Memory B cell (primary cell): ENCODE measurements around the gene NDUFB4.

ENCODE experiments used
- ATAC-seq: fragments of 150-1000 bp; cut with Tn5 transposase; 2 replicates; pipeline ENCODE4 v1.10.0; 2021; ENCODE audit warnings: low read depth, mild to moderate bottlenecking, moderate library complexity
- DNase-seq, 2 donors: peaks; one replicate each; pipeline ENCODE4 v3.0.0; 2022; ENCODE audit warnings: low spot score in 2 of 2
- H3K27ac Mint-ChIP-seq: one replicate; pipeline ENCODE4 v1.8.0; 2022; ENCODE audit warnings: mild to moderate bottlenecking, moderate library complexity, mixed read lengths
- H3K27me3 Mint-ChIP-seq: one replicate; pipeline ENCODE4 v1.8.0; 2022; ENCODE audit warnings: mixed read lengths
- H3K36me3 Mint-ChIP-seq: one replicate; pipeline ENCODE4 v1.8.0; 2022; ENCODE audit warnings: mild to moderate bottlenecking, mixed read lengths
- H3K4me1 Mint-ChIP-seq: one replicate; pipeline ENCODE4 v1.8.0; 2022; ENCODE audit warnings: mixed read lengths
- H3K4me3 Mint-ChIP-seq: one replicate; pipeline ENCODE4 v1.8.0; 2022; ENCODE audit warnings: mild to moderate bottlenecking, moderate library complexity, mixed read lengths
- H3K9me3 Mint-ChIP-seq: one replicate; pipeline ENCODE4 v1.8.0; 2022; ENCODE audit warnings: mixed read lengths

The NDUFB4 gene

DNA sequence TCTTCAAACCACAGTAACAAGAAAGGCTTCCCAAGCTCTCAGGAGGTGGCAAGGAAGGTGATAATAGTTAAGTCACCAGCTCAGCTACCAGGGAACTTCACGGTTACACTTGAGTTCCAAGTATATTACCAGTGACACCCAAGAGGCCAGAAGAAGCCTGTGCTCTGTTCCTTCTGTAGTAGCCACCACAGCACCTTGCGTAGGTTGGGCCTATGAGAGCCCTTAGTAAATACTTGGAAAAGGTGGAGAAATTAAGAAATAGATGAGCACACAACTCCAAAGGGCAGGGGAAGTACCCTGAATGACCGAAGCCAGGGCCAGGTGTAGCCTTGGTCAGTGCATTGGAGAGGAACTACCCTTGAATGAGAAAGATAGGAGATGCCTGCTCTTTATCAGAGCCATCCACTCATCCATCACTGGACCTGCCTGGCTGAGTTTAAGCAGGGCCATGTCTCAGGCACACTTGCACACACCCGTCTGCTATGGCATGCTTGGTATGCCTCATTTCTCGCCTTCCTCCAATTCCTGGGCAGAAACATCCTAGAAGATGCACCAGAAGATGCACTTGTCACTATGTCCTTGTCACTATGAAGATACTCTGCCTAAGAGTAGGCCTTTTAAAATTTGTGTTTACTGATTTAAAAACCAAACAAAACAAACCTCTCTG lies 32.6 kb upstream of the NDUFB4 start:
- H3K27ac Mint-ChIP-seq, result no peak overlapping the region
- DNase-seq (no peak), ATAC-seq (no peak)
- H3K27me3 Mint-ChIP-seq, result peaks cover 6% of the 10 kb centered on the region
- H3K4me1 Mint-ChIP-seq, result peaks cover 16% of the 10 kb centered on the region
- H3K9me3 Mint-ChIP-seq, result no peaks in the 10 kb centered on the region
- no peaks in the 10 kb centered on the region for H3K36me3 Mint-ChIP-seq
- no peak overlapping the region for H3K4me3 Mint-ChIP-seq

DNA sequence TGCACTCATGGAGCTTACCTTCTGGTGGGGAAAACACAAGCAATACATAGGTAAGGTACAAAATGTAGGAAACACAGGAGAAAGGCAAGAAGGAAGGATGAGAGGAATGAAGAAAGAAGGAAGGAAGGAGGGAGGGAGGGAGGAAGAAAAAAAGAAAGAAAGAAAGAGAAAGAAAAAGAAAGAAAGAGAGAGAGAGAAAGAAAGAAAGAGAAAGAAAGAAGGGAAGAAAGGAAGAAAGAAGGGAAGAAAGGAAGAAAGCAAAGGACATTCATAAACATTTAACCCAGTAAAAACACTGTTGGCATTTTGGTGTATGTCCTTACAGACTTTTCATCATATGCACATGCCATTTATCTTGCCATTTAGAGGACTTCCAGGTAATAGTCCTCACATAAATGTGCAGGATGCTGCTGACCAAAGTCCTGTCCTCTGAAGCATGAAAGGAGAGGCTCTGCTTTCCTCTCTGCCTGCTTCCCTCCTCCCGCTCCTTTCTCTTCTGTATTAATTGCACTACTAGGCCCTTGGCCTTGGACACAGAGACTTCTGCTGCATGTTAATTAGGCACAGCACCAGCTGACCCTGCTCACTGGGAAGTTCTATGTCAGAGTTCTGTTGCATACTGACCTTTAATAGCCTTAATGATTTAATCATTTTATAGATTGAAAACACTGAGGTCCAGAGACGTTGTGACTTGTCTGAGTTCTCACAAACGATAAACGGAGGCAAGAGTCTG lies 29.7 kb upstream of the NDUFB4 start:
- Mint-ChIP-seq H3K9me3 (no peaks in the 10 kb centered on the region), H3K27ac (no peak overlapping the region), H3K27me3 (peaks cover 7% of the 10 kb centered on the region), H3K36me3 (no peaks in the 10 kb centered on the region), H3K4me3 (no peak overlapping the region), H3K4me1 (peaks cover 6% of the 10 kb centered on the region)
- no peak for DNase-seq
- ATAC-seq, result no peak

GRCh38 chr3:120567370-120568201 lies 28.6 kb upstream of the NDUFB4 start:
- Mint-ChIP-seq H3K36me3 (no peaks in the 10 kb centered on the region), H3K4me3 (peak overlapping the region; percentile 60), H3K27me3 (peaks cover 7% of the 10 kb centered on the region), H3K27ac (no peak overlapping the region), H3K4me1 (peaks cover 6% of the 10 kb centered on the region), H3K9me3 (no peaks in the 10 kb centered on the region)
- DNase-seq (no peak), ATAC-seq (peak; percentile 77)

GRCh38 chr3:120568202-120568531 lies 28.0 kb upstream of the NDUFB4 start:
- Mint-ChIP-seq H3K27me3 (peaks cover 9% of the 10 kb centered on the region), H3K9me3 (no peaks in the 10 kb centered on the region), H3K4me1 (peaks cover 6% of the 10 kb centered on the region), H3K27ac (no peak overlapping the region), H3K36me3 (no peaks in the 10 kb centered on the region), H3K4me3 (no peak overlapping the region)
- ATAC-seq, result no peak
- DNase-seq, result no peak

DNA sequence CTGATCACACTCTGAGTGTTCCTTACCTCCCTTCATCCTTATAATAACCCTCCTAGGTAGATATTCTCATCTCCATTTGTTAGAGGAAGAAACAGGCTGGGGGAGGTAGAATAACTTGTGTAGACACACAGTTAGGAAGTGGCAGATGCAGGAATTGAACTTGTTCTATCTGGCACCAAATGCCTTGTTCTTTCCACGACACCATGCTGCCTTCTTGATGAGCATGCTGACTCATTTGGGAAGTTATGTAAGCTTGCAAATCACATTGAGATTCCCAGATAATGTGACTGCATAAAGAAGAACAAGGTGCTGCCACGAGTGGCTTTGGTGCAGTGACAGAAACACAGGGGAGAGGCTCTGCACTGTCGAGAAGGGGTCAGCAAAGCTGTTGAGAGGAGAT lies 27.5 kb upstream of the NDUFB4 start:
- Mint-ChIP-seq H3K27me3 (peaks cover 9% of the 10 kb centered on the region), H3K4me1 (peaks cover 6% of the 10 kb centered on the region), H3K9me3 (no peaks in the 10 kb centered on the region), H3K27ac (no peak overlapping the region), H3K36me3 (no peaks in the 10 kb centered on the region), H3K4me3 (no peak overlapping the region)
- no peak for DNase-seq
- ATAC-seq, result no peak

- no peak for ATAC-seq
- Mint-ChIP-seq H3K36me3 (no peaks in the 10 kb centered on the region), H3K27ac (no peak overlapping the region), H3K27me3 (peaks cover 11% of the 10 kb centered on the region), H3K4me1 (peaks cover 6% of the 10 kb centered on the region), H3K9me3 (peaks cover 1% of the 10 kb centered on the region), H3K4me3 (no peak overlapping the region)
- no peak for DNase-seq
Observed at GRCh38 chr3:120569222-120570057, 26.7 kb upstream of the NDUFB4 start.

GRCh38 chr3:120572027-120572426 lies 24.1 kb upstream of the NDUFB4 start:
- H3K27me3 Mint-ChIP-seq, result peaks cover 8% of the 10 kb centered on the region
- H3K36me3 Mint-ChIP-seq, result no peaks in the 10 kb centered on the region
- H3K9me3 Mint-ChIP-seq, result peaks cover 1% of the 10 kb centered on the region
- ATAC-seq (no peak), DNase-seq (no peak)
- peaks cover 3% of the 10 kb centered on the region for H3K4me1 Mint-ChIP-seq
- H3K4me3 Mint-ChIP-seq, result no peak overlapping the region
- no peak overlapping the region for H3K27ac Mint-ChIP-seq

- no peak overlapping the region for H3K4me3 Mint-ChIP-seq
Observed at GRCh38 chr3:120587332-120587975, 8.7 kb upstream of the NDUFB4 start.

GRCh38 chr3:120595788-120596115 lies 384 bp upstream of the NDUFB4 start:
- no peaks in the 10 kb centered on the region for H3K27me3 Mint-ChIP-seq
- no peaks in the 10 kb centered on the region for H3K9me3 Mint-ChIP-seq
- no peak for ATAC-seq
- no peak for DNase-seq
- H3K4me3 Mint-ChIP-seq, result peak overlapping the region; percentile 95
- H3K4me1 Mint-ChIP-seq, result peaks cover 13% of the 10 kb centered on the region
- H3K27ac Mint-ChIP-seq, result no peak overlapping the region
- peaks cover 2% of the 10 kb centered on the region for H3K36me3 Mint-ChIP-seq

More at GRCh38 chr3:120587332-120587975, 8.7 kb upstream of the NDUFB4 start:
- Mint-ChIP-seq H3K36me3 (peaks cover 2% of the 10 kb centered on the region), H3K27ac (no peak overlapping the region), H3K9me3 (peaks cover 2% of the 10 kb centered on the region), H3K4me1 (no peaks in the 10 kb centered on the region), H3K27me3 (peaks cover 4% of the 10 kb centered on the region)
- ATAC-seq (no peak), DNase-seq (no peak)

- Mint-ChIP-seq H3K27ac (no peak overlapping the region), H3K36me3 (peaks cover 2% of the 10 kb centered on the region), H3K9me3 (no peaks in the 10 kb centered on the region), H3K4me3 (peak overlapping the region; percentile 95), H3K27me3 (no peaks in the 10 kb centered on the region), H3K4me1 (peaks cover 13% of the 10 kb centered on the region)
- no peak for DNase-seq
- ATAC-seq, result no peak
Observed at GRCh38 chr3:120596853-120597223, 702 bp downstream of the NDUFB4 start.

DNA sequence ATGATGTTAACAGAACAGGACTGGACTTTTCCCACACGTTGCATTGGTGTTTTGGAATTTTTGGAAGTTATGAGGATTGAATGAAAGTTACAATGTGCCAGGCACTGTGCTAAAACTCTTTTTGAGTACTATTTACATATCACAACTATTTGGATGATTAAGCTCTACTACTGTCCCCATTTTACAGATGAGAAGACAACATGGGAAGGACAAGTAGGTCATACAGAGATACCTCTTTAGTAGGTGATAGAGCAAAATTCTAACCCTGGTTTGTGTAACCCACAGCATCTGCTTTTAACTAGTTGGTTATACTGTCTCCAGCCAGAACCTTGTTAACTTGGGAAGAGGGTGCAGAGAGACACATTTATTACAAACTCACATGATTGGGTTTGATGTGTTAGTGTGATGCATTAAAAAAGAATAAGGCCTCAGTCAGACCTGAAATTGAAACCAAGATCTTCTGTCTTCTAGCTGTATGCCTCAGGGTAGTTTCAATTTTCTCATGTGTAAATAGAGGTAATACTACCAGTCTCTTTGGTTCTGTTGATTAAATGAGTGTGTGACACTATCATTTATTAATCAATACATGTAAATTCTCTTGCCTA lies 1.4 kb downstream of the NDUFB4 start:
- Mint-ChIP-seq H3K4me3 (peak overlapping the region; percentile 74), H3K27ac (no peak overlapping the region), H3K27me3 (no peaks in the 10 kb centered on the region), H3K4me1 (peaks cover 13% of the 10 kb centered on the region), H3K9me3 (no peaks in the 10 kb centered on the region), H3K36me3 (peaks cover 5% of the 10 kb centered on the region)
- ATAC-seq, result no peak
- DNase-seq, result no peak

DNA sequence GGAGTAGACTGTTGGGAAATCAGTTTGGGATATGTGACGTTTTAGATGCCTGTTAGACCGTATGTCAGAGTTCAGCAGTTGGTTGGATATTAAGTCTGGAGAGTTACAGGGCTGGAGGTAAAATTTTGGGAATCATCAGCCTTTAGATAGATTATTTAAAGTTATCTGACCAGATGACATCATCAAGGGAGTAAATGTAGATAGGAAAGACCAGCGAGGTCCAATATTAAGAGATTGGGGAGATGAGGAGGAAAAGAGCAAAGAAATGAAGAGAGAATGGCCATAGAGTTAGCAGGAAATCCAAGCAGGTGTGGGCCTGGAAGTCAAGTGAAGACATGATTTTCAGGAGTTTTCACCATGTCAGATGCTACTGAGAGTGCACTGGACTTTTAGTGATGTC lies 3.1 kb downstream of the NDUFB4 start:
- no peak for DNase-seq

DNA sequence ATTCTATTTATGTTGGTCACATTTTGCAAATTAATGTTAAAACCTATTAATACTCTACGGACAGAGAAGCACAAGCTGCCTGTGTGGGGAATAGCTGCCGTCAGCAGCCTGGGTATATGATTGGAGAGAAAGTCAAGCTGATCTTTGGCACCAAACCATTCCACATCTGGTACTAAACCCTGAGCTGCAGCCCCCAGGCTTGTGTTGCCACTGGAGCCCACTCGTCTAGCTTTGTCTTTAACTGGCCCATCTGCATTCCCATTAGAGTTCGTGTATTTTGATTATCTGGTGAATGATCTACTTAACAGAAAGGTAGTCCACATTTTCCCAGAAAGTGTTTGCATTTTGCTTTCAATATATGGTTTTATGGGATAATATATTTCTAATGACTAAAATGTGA lies 5.4 kb downstream of the NDUFB4 start:
- no peaks in the 10 kb centered on the region for H3K27me3 Mint-ChIP-seq
- H3K4me1 Mint-ChIP-seq, result peaks cover 11% of the 10 kb centered on the region
- DNase-seq (no peak), ATAC-seq (no peak)
- peak overlapping the region; percentile 22 for H3K27ac Mint-ChIP-seq
- peaks cover 10% of the 10 kb centered on the region for H3K36me3 Mint-ChIP-seq
- H3K4me3 Mint-ChIP-seq, result no peak overlapping the region
- H3K9me3 Mint-ChIP-seq, result no peaks in the 10 kb centered on the region

More for the DNA sequence above, 3.1 kb downstream of the NDUFB4 start:
- no peaks in the 10 kb centered on the region for H3K9me3 Mint-ChIP-seq
- no peak overlapping the region for H3K27ac Mint-ChIP-seq
- no peaks in the 10 kb centered on the region for H3K27me3 Mint-ChIP-seq
- peaks cover 13% of the 10 kb centered on the region for H3K4me1 Mint-ChIP-seq
- H3K36me3 Mint-ChIP-seq, result peaks cover 10% of the 10 kb centered on the region
- no peak for ATAC-seq
- H3K4me3 Mint-ChIP-seq, result no peak overlapping the region
